ENCODE data around the gene ARHGAP10.
"Not testable (repeated sequence)": the region's sequence is repeated elsewhere in the genome, so short reads cannot be mapped to it uniquely, and the experiment has no call there.

DNA sequence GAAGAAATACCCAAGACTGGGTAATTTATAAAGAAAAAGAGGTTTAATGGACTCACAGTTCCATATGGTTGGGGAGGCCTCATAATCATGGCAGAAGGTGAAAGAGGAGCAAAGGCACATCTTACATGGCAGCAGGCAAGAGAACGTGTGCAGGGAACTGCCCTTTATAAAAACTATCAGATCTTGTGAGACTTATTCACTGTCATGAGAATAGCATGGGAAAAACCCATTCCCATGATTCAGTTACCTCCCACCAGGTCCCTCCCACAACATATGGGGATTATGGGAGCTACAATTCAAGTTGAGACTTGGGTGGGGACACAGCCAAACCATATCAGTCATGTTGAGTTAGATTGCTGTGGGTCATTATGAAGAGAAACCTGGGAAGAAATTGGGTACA is 153.3 kb downstream of the ARHGAP10 start:
- TF ChIP-seq CTCF (IDR thresholded peaks at IDR 0.05); POLR2AphosphoS5 (IDR thresholded peaks at IDR 0.05; ENCODE audit: low read depth, low read length); SIN3A (IDR thresholded peaks at IDR 0.05; ENCODE audit: borderline replicate concordance, insufficient read depth, low read depth, low read length); TCF7L2 (IDR thresholded peaks at IDR 0.05; ENCODE audit: low read depth, low read length): not testable (repeated sequence)
- TF ChIP-seq, protein P1, sequence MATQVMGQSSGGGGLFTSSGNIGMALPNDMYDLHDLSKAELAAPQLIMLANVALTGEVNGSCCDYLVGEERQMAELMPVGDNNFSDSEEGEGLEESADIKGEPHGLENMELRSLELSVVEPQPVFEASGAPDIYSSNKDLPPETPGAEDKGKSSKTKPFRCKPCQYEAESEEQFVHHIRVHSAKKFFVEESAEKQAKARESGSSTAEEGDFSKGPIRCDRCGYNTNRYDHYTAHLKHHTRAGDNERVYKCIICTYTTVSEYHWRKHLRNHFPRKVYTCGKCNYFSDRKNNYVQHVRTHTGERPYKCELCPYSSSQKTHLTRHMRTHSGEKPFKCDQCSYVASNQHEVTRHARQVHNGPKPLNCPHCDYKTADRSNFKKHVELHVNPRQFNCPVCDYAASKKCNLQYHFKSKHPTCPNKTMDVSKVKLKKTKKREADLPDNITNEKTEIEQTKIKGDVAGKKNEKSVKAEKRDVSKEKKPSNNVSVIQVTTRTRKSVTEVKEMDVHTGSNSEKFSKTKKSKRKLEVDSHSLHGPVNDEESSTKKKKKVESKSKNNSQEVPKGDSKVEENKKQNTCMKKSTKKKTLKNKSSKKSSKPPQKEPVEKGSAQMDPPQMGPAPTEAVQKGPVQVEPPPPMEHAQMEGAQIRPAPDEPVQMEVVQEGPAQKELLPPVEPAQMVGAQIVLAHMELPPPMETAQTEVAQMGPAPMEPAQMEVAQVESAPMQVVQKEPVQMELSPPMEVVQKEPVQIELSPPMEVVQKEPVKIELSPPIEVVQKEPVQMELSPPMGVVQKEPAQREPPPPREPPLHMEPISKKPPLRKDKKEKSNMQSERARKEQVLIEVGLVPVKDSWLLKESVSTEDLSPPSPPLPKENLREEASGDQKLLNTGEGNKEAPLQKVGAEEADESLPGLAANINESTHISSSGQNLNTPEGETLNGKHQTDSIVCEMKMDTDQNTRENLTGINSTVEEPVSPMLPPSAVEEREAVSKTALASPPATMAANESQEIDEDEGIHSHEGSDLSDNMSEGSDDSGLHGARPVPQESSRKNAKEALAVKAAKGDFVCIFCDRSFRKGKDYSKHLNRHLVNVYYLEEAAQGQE (IDR thresholded peaks at IDR 0.05; ENCODE audit: insufficient read depth in 1 of 2, low read depth in 2 of 2, low read length in 1 of 2), result not testable (repeated sequence)

Data from Panc1 (cell line).